K562 (cell line): ENCODE data around the gene LIMS2. TPM values are rescaled to one million over a fixed set of nuclear protein-coding genes. Genes with fewer than 3 reads are reported as not detected.

Experiments used
- ATAC-seq: fragments of 200-7000 bp; cut with Tn5 transposase; 3 replicates; pipeline ENCODE4 v1.9.1; 2020; ENCODE audit warnings: moderate library complexity
- BruUV-seq: library from RNA; stranded (reverse); fragments of 400-500 nt; replicated peaks from 2 replicates; lab custom pipeline; 2021; lab: Mats Ljungman, UMichigan
- CTCF ChIA-PET: fragments of 300-600 bp; formaldehyde crosslinking; extraction: SDS; loops from one replicate; lab custom pipeline; 2021; ENCODE audit warnings: low intra/inter-chr PET ratio; lab: Yijun Ruan, JAX
- POLR2A ChIA-PET: fragments of 300-600, 350-650 bp; sonication (Branson Sonifier 250); formaldehyde crosslinking; extraction: SDS; loops from one replicate; lab custom pipeline; 2021; ENCODE audit warnings: antibody characterized with exemption, inconsistent platforms; lab: Yijun Ruan, JAX
- DNase-seq, 4 experiments: peaks; one replicate each; pipeline versions ENCODE4 v3.0.0 to v3.0.0-alpha.2; 2011 to 2018; ENCODE audit warnings: low spot score in 3 of 4, mixed read lengths in 3 of 4; ENCODE audit errors: extremely low read depth in 1 of 4
- FAIRE-seq: peaks from 2 replicates; lab custom pipeline; 2011; peaks lifted over from hg19 to GRCh38; lab: Jason Lieb, UNC
- H2AFZ ChIP-seq: 2 replicates; pipeline ENCODE4 v1.6.0; 2011; ENCODE audit warnings: low read depth, low read length, control low read depth, inconsistent platforms
- H3K27ac ChIP-seq: fragments of 200-600 bp; 3 replicates; pipeline ENCODE4 v1.8.0; 2011; ENCODE audit warnings: low read depth, mild to moderate bottlenecking, control low read depth, inconsistent platforms, low read length, moderate library complexity, mixed read lengths; ENCODE audit errors: extremely low read depth
- H3K27me3 ChIP-seq, 2 experiments: fragments of 300-600 bp in 1 of 2; 2 replicates in 1 of 2; 3 replicates in 1 of 2; pipeline versions ENCODE4 v1.6.0 to v1.8.0; 2011; ENCODE audit warnings: inconsistent platforms in 2 of 2, low read length in 2 of 2, mild to moderate bottlenecking in 1 of 2, mixed read lengths in 1 of 2, moderate library complexity in 1 of 2; ENCODE audit not compliant: control insufficient read depth in 2 of 2, insufficient read depth in 2 of 2
- H3K36me3 ChIP-seq: fragments of 300-600 bp; 3 replicates; pipeline ENCODE4 v1.8.0; 2011; ENCODE audit warnings: mild to moderate bottlenecking, low read length, inconsistent platforms; ENCODE audit not compliant: control insufficient read depth, insufficient read depth
- H3K4me1 ChIP-seq, 2 experiments: fragments of 200-600 bp in 1 of 2; replicated peaks in 1 of 2; 2 replicates in 1 of 2; 3 replicates in 1 of 2; pipeline versions ENCODE4 v1.5.1 to v1.8.0; 2011; ENCODE audit warnings: inconsistent platforms in 2 of 2, low read length in 2 of 2, mild to moderate bottlenecking in 1 of 2, mixed read lengths in 1 of 2, moderate library complexity in 1 of 2; ENCODE audit not compliant: control insufficient read depth in 2 of 2, insufficient read depth in 2 of 2
- H3K4me2 ChIP-seq: 2 replicates; pipeline ENCODE4 v1.6.1; 2011; ENCODE audit warnings: low read length, control low read depth, inconsistent platforms, mixed read lengths; ENCODE audit not compliant: insufficient read depth
- H3K4me3 ChIP-seq: fragments of 200-600 bp; sonication (generic), shearing (Covaris generic); 2 replicates; pipeline ENCODE4 v1.5.1; 2016; ENCODE audit warnings: control low read depth, inconsistent platforms
- H3K79me2 ChIP-seq: fragments of 200-600 bp; 3 replicates; pipeline ENCODE4 v1.8.0; 2011; ENCODE audit warnings: low read length, inconsistent platforms; ENCODE audit not compliant: control insufficient read depth, insufficient read depth
- H3K9ac ChIP-seq, 2 experiments: 2 replicates each; pipeline versions ENCODE4 v1.6.0 to v1.6.1; 2011; ENCODE audit warnings: low read depth in 2 of 2, low read length in 2 of 2, control low read depth in 1 of 2, inconsistent platforms in 1 of 2, mild to moderate bottlenecking in 1 of 2, mixed read lengths in 1 of 2; ENCODE audit not compliant: insufficient read depth in 1 of 2
- H3K9me1 ChIP-seq: one replicate; pipeline ENCODE4 v1.6.0; 2011; ENCODE audit warnings: inconsistent platforms, mild to moderate bottlenecking, low read length, moderate library complexity; ENCODE audit not compliant: control insufficient read depth, insufficient read depth
- H3K9me3 ChIP-seq: replicated peaks from 2 replicates; pipeline ENCODE4 v1.5.1; 2011; ENCODE audit warnings: low read depth, low read length, inconsistent platforms; ENCODE audit not compliant: control insufficient read depth, insufficient read depth
- H4K20me1 ChIP-seq: replicated peaks from 2 replicates; pipeline ENCODE4 v1.6.1; 2011; ENCODE audit warnings: low read length, inconsistent platforms, mixed read lengths; ENCODE audit not compliant: control insufficient read depth, insufficient read depth
- ATF2 ChIP-seq: sonication (generic); formaldehyde crosslinking; IDR thresholded peaks from 2 replicates; pipeline ENCODE4 v1.8.1; 2022; ENCODE audit warnings: missing genetic modification reagents
- DACH1 ChIP-seq: fragments of 450-650 bp; IDR thresholded peaks from 2 replicates; pipeline ENCODE4 v1.6.1; 2018; ENCODE audit not compliant: partially characterized antibody
- E2F3 ChIP-seq: fragments of 250-450 bp; sonication (Bioruptor Pico); IDR thresholded peaks from 2 replicates; pipeline ENCODE4 v1.4.0; 2020; ENCODE audit warnings: mild to moderate bottlenecking
- GTF2A2 ChIP-seq: IDR thresholded peaks from 2 replicates; pipeline ENCODE4 v1.6.1; 2016; ENCODE audit warnings: mild to moderate bottlenecking, missing genetic modification characterization, missing compliant biosample characterization
- HIVEP1 ChIP-seq: fragments of 250-450 bp; sonication (Bioruptor Pico); IDR thresholded peaks from 2 replicates; pipeline ENCODE4 v1.4.0; 2020; ENCODE audit warnings: mild to moderate bottlenecking
- SIN3A ChIP-seq, 2 experiments: fragments of 150-350 bp in 1 of 2; IDR thresholded peaks; 2 replicates each; pipeline ENCODE4 v1.6.1; 2011 to 2016; ENCODE audit warnings: borderline replicate concordance in 2 of 2, low read depth in 2 of 2, low read length in 2 of 2, mild to moderate bottlenecking in 2 of 2, moderate library complexity in 2 of 2; ENCODE audit not compliant: control insufficient read depth in 1 of 2
- TRIM28 ChIP-seq: fragments of 450-650 bp; IDR thresholded peaks from 2 replicates; pipeline ENCODE4 v1.6.1; 2017
- WGBS: fragments of 100-300 bp; shearing (Covaris generic); methylation state at CpG from one replicate; pipeline ENCODE4 v1.1.6; 2016; ENCODE audit warnings: low coverage, mixed read lengths; ENCODE audit not compliant: insufficient coverage; ENCODE audit errors: missing lambda C conversion rate; 5-methylcytosine and 5-hydroxymethylcytosine counted together
- in situ Hi-C: fragments of 300-500 bp; cut with MboI; formaldehyde crosslinking; loops from 4 replicates; pipeline ENCODE4 v1.15.0; 2018; ENCODE audit warnings: inconsistent platforms, mixed read lengths
- intact Hi-C: fragments of 100-400 bp; cut with micrococcal nuclease; formaldehyde crosslinking; loops from 2 replicates; pipeline ENCODE4 v1.14.2; 2022
- polyA plus RNA-seq, 8 experiments: library from polyadenylated mRNA; depleted of rRNA in 4 of 8; stranded (reverse) in 5 of 8; unstranded in 3 of 8; fragments of >200 nt; fragmentation: Nextera tagmentation in 2 of 8; fragmentation: Illumina TruSeq in 1 of 8; extraction: Ambion mirVana in 2 of 8; extraction: Trizol in 1 of 8; gene quantifications; 2 replicates each; pipeline versions ENCODE4 v1.2.1 to v1.2.3, GENCODE V29; 2011 to 2014; ENCODE audit warnings: inconsistent platforms in 1 of 8, missing spikeins in 1 of 8
- total RNA-seq, 7 experiments: library from RNA; depleted of rRNA in 6 of 7; stranded (reverse); fragments of >200 nt in 6 of 7; fragmentation: Illumina TruSeq in 2 of 7; extraction: Trizol in 2 of 7; gene quantifications; 2 replicates each; pipeline versions ENCODE4 v1.2.1 to v1.2.3, GENCODE V29; 2011 to 2021; ENCODE audit warnings: low replicate concordance in 1 of 7

Gene LIMS2
- total and polyA plus RNA-seq, 9 of the 15 experiments (the other 6 are each of a cell fraction or from before 2014, with no cell fraction given), result 0.04 to 0.22 TPM; not detected in 7

GRCh38 chr2:127704641-127705390 is 29.5 kb upstream of the LIMS2 start (continued):
- no peak for TF ChIP-seq GTF2A2 (tag)
- TF ChIP-seq SIN3A (IDR thresholded peaks at IDR 0.05; ENCODE audit: borderline replicate concordance in 2 of 2, control insufficient read depth in 1 of 2, low read depth in 2 of 2, low read length in 2 of 2), result no peak
- no peak for TF ChIP-seq TRIM28
- TF ChIP-seq ATF2, result no peak
- TF ChIP-seq E2F3 (CRISPR knock-in tag), result no peak

GRCh38 chr2:127703282-127703681 is 28.0 kb upstream of the LIMS2 start:
- ChIA-PET CTCF (no interaction called here), POLR2A (interaction anchor here (1.1 to 1.8 kb wide), 4 partner anchors 9 to 238 kb away, joined by 3 to 6 read pairs (median 3); no protein-coding TSS in a partner anchor)
- peak overlapping the region; percentile 83; the same call in 1 of the 2 replicates for H3K4me3 ChIP-seq
- BruUV-seq, result no TSS peak
- H2AFZ ChIP-seq, result no peak overlapping the region
- H3K79me2 ChIP-seq, result peaks cover 35% of the 10 kb centered on the region
- no peaks in the 10 kb centered on the region; the same call in none of the 2 replicates for H4K20me1 ChIP-seq
- intact Hi-C loops, result no loop called here
- 46% methylated on average over 5 of the region's 5 CpGs for WGBS
- peak overlapping the region; percentile 93 for H3K4me2 ChIP-seq
- H3K4me1 ChIP-seq, result peaks cover 18 to 26% of the 10 kb centered on the region in 2 experiments
- in situ Hi-C loops, result no loop called here
- no peak overlapping the region for H3K27ac ChIP-seq
- no peaks in the 10 kb centered on the region for H3K27me3 ChIP-seq
- H3K9ac ChIP-seq, result peak overlapping the region in 1 of 2 experiments; percentile 54; a peak in 1 of 4 replicates
- DNase-seq (peak in 1 of 4 experiments; percentile 16), FAIRE-seq (peak; percentile 37), ATAC-seq (no peak)
- H3K9me3 ChIP-seq, result no peaks in the 10 kb centered on the region
- no peaks in the 10 kb centered on the region for H3K9me1 ChIP-seq
- H3K36me3 ChIP-seq, result peaks cover 54% of the 10 kb centered on the region
- no peak for TF ChIP-seq DACH1
- TF ChIP-seq HIVEP1, result no peak
